HL-60 (cell line): ENCODE data around the gene HSFX1.

ENCODE experiments used
- CTCF ChIP-seq: IDR thresholded peaks from one replicate; pipeline ENCODE4 v1.5.1; 2011; ENCODE audit warnings: low read length, control low read depth, inconsistent platforms; ENCODE audit not compliant: insufficient read depth
- GABPA ChIP-seq: IDR thresholded peaks from 2 replicates; pipeline ENCODE4 v1.6.1; 2012; ENCODE audit warnings: low read depth
- POLR2AphosphoS5 ChIP-seq: IDR thresholded peaks from 2 replicates; pipeline ENCODE4 v1.6.1; 2012; ENCODE audit warnings: low read depth
- REST ChIP-seq: IDR thresholded peaks from 2 replicates; pipeline ENCODE4 v1.6.1; 2012; ENCODE audit warnings: low read depth; ENCODE audit not compliant: insufficient replicate concordance
- SPI1 ChIP-seq: IDR thresholded peaks from 2 replicates; pipeline ENCODE4 v1.6.1; 2012; ENCODE audit warnings: low read depth, mild to moderate bottlenecking, borderline replicate concordance

- TF ChIP-seq CTCF, result no peak
- no peak for TF ChIP-seq GABPA
- TF ChIP-seq POLR2AphosphoS5, result no peak
- TF ChIP-seq REST, result no peak
- TF ChIP-seq SPI1, result no peak
These were observed 10.9 kb upstream of the HSFX1 start for GRCh38 chrX:149762696-149763614.
